ENCODE results near the gene EIF4E. TPM values are rescaled to one million over a fixed set of nuclear protein-coding genes. Genes with fewer than 3 reads are reported as not detected.

EIF4E gene
- total and polyA plus RNA-seq, 4 donors, result 10.4 to 121 (median 57.8) TPM

GRCh38 chr4:98963538-98964433 lies 34.9 kb upstream of the EIF4E start:
- no peak for ATAC-seq (ENCODE audit: insufficient read depth, low FRiP score)
- Histone ChIP-seq H3K4me3 (no peak overlapping the region), H3K27me3 (ENCODE audit: control insufficient read depth in 3 of 3, insufficient read depth in 3 of 3, low read length in 2 of 3) (no peaks in the 10 kb centered on the region), H3K9me3 (ENCODE audit: control insufficient read depth in 4 of 4, insufficient read depth in 3 of 4, low read length in 3 of 4) (no peaks in the 10 kb centered on the region), H3K9ac (ENCODE audit: insufficient read depth in 1 of 2, low read length in 2 of 2) (no peak overlapping the region), H3K4me1 (ENCODE audit: control insufficient read depth in 5 of 5, insufficient read depth in 5 of 5, low read length in 5 of 5) (no peaks in the 10 kb centered on the region), H3K36me3 (ENCODE audit: control insufficient read depth in 4 of 4, insufficient read depth in 4 of 4, low read length in 4 of 4) (no peaks in the 10 kb centered on the region), H3K27ac (ENCODE audit: low read depth in 1 of 2, low read length in 1 of 2) (no peak overlapping the region)
- WGBS, 2 donors, result 81 to 90% methylated on average over 5 of the region's 5 CpGs
- no peak for TF ChIP-seq CTCF (IDR thresholded peaks at IDR 0.05; ENCODE audit: control extremely low read depth, extremely low read depth)
- no peak for DNase-seq

- Histone ChIP-seq H3K27ac (ENCODE audit: low read depth in 1 of 2, low read length in 1 of 2) (no peak overlapping the region), H3K9me3 (ENCODE audit: control insufficient read depth in 4 of 4, insufficient read depth in 3 of 4, low read length in 3 of 4) (no peaks in the 10 kb centered on the region), H3K36me3 (ENCODE audit: control insufficient read depth in 4 of 4, insufficient read depth in 4 of 4, low read length in 4 of 4) (no peaks in the 10 kb centered on the region), H3K27me3 (ENCODE audit: control insufficient read depth in 3 of 3, insufficient read depth in 3 of 3, low read length in 2 of 3) (no peaks in the 10 kb centered on the region), H3K4me3 (no peak overlapping the region), H3K4me1 (ENCODE audit: control insufficient read depth in 5 of 5, insufficient read depth in 5 of 5, low read length in 5 of 5) (no peaks in the 10 kb centered on the region), H3K9ac (ENCODE audit: insufficient read depth in 1 of 2, low read length in 2 of 2) (no peak overlapping the region)
- no peak for ATAC-seq (ENCODE audit: insufficient read depth, low FRiP score)
- no peak for TF ChIP-seq CTCF (IDR thresholded peaks at IDR 0.05; ENCODE audit: control extremely low read depth, extremely low read depth)
- 91 to 94% methylated on average over 2 of the region's 2 CpGs for WGBS, 2 donors
- no peak for DNase-seq
Observed at GRCh38 chr4:98961770-98962169, 32.8 kb upstream of the EIF4E start.

GRCh38 chr4:98959411-98959810 lies 30.5 kb upstream of the EIF4E start:
- ATAC-seq (ENCODE audit: insufficient read depth, low FRiP score) (no peak), DNase-seq (no peak)
- Histone ChIP-seq H3K36me3 (ENCODE audit: control insufficient read depth in 4 of 4, insufficient read depth in 4 of 4, low read length in 4 of 4) (no peaks in the 10 kb centered on the region), H3K4me1 (ENCODE audit: control insufficient read depth in 5 of 5, insufficient read depth in 5 of 5, low read length in 5 of 5) (no peaks in the 10 kb centered on the region), H3K9ac (ENCODE audit: insufficient read depth in 1 of 2, low read length in 2 of 2) (no peak overlapping the region), H3K27ac (ENCODE audit: low read depth in 1 of 2, low read length in 1 of 2) (no peak overlapping the region), H3K9me3 (ENCODE audit: control insufficient read depth in 4 of 4, insufficient read depth in 3 of 4, low read length in 3 of 4) (no peaks in the 10 kb centered on the region), H3K4me3 (no peak overlapping the region), H3K27me3 (ENCODE audit: control insufficient read depth in 3 of 3, insufficient read depth in 3 of 3, low read length in 2 of 3) (no peaks in the 10 kb centered on the region)
- 95 to 98% methylated on average over 2 of the region's 2 CpGs for WGBS, 2 donors
- TF ChIP-seq CTCF (IDR thresholded peaks at IDR 0.05; ENCODE audit: control extremely low read depth, extremely low read depth), result no peak
